Trophoblast cell (in vitro differentiated cells and primary cell): ENCODE data around the gene COL16A1.

ENCODE experiments used
- DNase-seq, 2 donors: peaks; one replicate each; pipeline ENCODE4 v3.0.0-alpha.2; 2016
- H2AFZ ChIP-seq: 2 replicates; pipeline ENCODE4 v1.6.1; 2013; ENCODE audit warnings: low read length, moderate library complexity, mild to moderate bottlenecking; ENCODE audit not compliant: insufficient read depth, poor library complexity
- H2AK5ac ChIP-seq: 2 replicates; pipeline ENCODE4 v1.6.1; 2013; ENCODE audit warnings: mild to moderate bottlenecking, low read length
- H2BK120ac ChIP-seq: 2 replicates; pipeline ENCODE4 v1.6.1; 2013; ENCODE audit warnings: low read length, mild to moderate bottlenecking, moderate library complexity; ENCODE audit not compliant: insufficient read depth, poor library complexity
- H2BK12ac ChIP-seq: 2 replicates; pipeline ENCODE4 v1.6.1; 2013; ENCODE audit warnings: mild to moderate bottlenecking, low read length, moderate library complexity
- H2BK5ac ChIP-seq: 2 replicates; pipeline ENCODE4 v1.6.1; 2013; ENCODE audit warnings: low read length, low read depth, moderate library complexity, mild to moderate bottlenecking; ENCODE audit not compliant: poor library complexity
- H3K14ac ChIP-seq: 2 replicates; pipeline ENCODE4 v1.6.1; 2013; ENCODE audit warnings: mild to moderate bottlenecking, low read length
- H3K18ac ChIP-seq: 2 replicates; pipeline ENCODE4 v1.6.1; 2013; ENCODE audit warnings: mild to moderate bottlenecking, low read length
- H3K23ac ChIP-seq: 2 replicates; pipeline ENCODE4 v1.6.1; 2013; ENCODE audit warnings: low read length
- H3K27ac ChIP-seq: 2 replicates; pipeline ENCODE4 v1.5.1; 2013; ENCODE audit warnings: low read depth, mild to moderate bottlenecking, inconsistent platforms, low read length, moderate library complexity
- H3K27me3 ChIP-seq: 2 replicates; pipeline ENCODE4 v1.6.1; 2013; ENCODE audit warnings: inconsistent platforms, mild to moderate bottlenecking, low read length, moderate library complexity; ENCODE audit not compliant: insufficient read depth
- H3K36me3 ChIP-seq, 2 experiments: 1 replicate in 1 of 2; 2 replicates in 1 of 2; pipeline ENCODE4 v1.6.1; 2013; ENCODE audit warnings: low read length in 2 of 2, mild to moderate bottlenecking in 2 of 2, moderate library complexity in 1 of 2; ENCODE audit not compliant: insufficient read depth in 2 of 2, control insufficient read depth in 1 of 2
- H3K4ac ChIP-seq: 2 replicates; pipeline ENCODE4 v1.6.1; 2013; ENCODE audit warnings: low read depth, mild to moderate bottlenecking, low read length, moderate library complexity
- H3K4me1 ChIP-seq, 2 experiments: 1 replicate in 1 of 2; 2 replicates in 1 of 2; pipeline ENCODE4 v1.6.1; 2013; ENCODE audit warnings: low read length in 2 of 2, mild to moderate bottlenecking in 2 of 2, moderate library complexity in 1 of 2; ENCODE audit not compliant: insufficient read depth in 2 of 2, control insufficient read depth in 1 of 2
- H3K4me2 ChIP-seq: 2 replicates; pipeline ENCODE4 v1.6.1; 2013; ENCODE audit warnings: inconsistent platforms, mild to moderate bottlenecking, low read length, moderate library complexity
- H3K4me3 ChIP-seq: 2 replicates; pipeline ENCODE4 v1.5.1; 2013; ENCODE audit warnings: mild to moderate bottlenecking, low read depth, low read length, inconsistent platforms
- H3K79me1 ChIP-seq: one replicate; pipeline ENCODE4 v1.6.1; 2013; ENCODE audit warnings: low read length
- H3K79me2 ChIP-seq: 2 replicates; pipeline ENCODE4 v1.6.1; 2013; ENCODE audit warnings: low read length, mild to moderate bottlenecking; ENCODE audit not compliant: control insufficient read depth, insufficient read depth, poor library complexity
- H3K9ac ChIP-seq: 2 replicates; pipeline ENCODE4 v1.6.1; 2013; ENCODE audit warnings: mild to moderate bottlenecking, low read length
- H3K9me3 ChIP-seq: 2 replicates; pipeline ENCODE4 v1.6.1; 2013; ENCODE audit warnings: low read depth, mild to moderate bottlenecking, control low read depth, inconsistent platforms, low read length; ENCODE audit not compliant: insufficient read depth
- H4K12ac ChIP-seq: 2 replicates; pipeline ENCODE4 v1.6.1; 2013; ENCODE audit warnings: low read depth, mild to moderate bottlenecking, low read length, moderate library complexity
- H4K8ac ChIP-seq: 2 replicates; pipeline ENCODE4 v1.6.1; 2013; ENCODE audit warnings: low read depth, mild to moderate bottlenecking, low read length, moderate library complexity
- H4K91ac ChIP-seq: one replicate; pipeline ENCODE4 v1.6.1; 2013; ENCODE audit warnings: low read depth, mild to moderate bottlenecking, low read length, moderate library complexity
- WGBS: extraction: QIAGEN DNeasy Blood & Tissue Kit; methylation state at CpG from one replicate; pipeline ENCODE4 v1.1.7; 2013; ENCODE audit warnings: missing lambda C conversion rate; ENCODE audit not compliant: insufficient read length, insufficient coverage; ENCODE audit errors: extremely low coverage; 5-methylcytosine and 5-hydroxymethylcytosine counted together

COL16A1 gene

GRCh38 chr1:31671147-31671546 lies 32.7 kb downstream of the COL16A1 start:
- Histone ChIP-seq H2AFZ (no peak overlapping the region), H3K23ac (no peak overlapping the region), H3K4me1 (peaks cover 3 to 8% of the 10 kb centered on the region in 2 experiments), H3K79me1 (no peaks in the 10 kb centered on the region), H3K4me3 (no peak overlapping the region), H3K9me3 (no peaks in the 10 kb centered on the region), H4K91ac (no peak overlapping the region), H3K27ac (no peak overlapping the region), H2BK5ac (no peak overlapping the region), H3K18ac (no peak overlapping the region), H2AK5ac (no peak overlapping the region), H3K14ac (no peak overlapping the region), H3K4me2 (no peak overlapping the region), H2BK120ac (no peak overlapping the region), H3K4ac (no peak overlapping the region), H4K12ac (no peak overlapping the region), H2BK12ac (no peak overlapping the region), H3K27me3 (no peaks in the 10 kb centered on the region), H3K79me2 (no peaks in the 10 kb centered on the region), H3K9ac (no peak overlapping the region), H4K8ac (no peak overlapping the region), H3K36me3 (peaks cover 46 to 49% of the 10 kb centered on the region in 2 experiments)
- DNase-seq, result no peak
- no CpG with 5 or more reads among the region's 11 CpGs for WGBS

- H2BK12ac ChIP-seq, result no peak overlapping the region
- WGBS, result no CpG with 5 or more reads among the region's 6 CpGs
- H3K9ac ChIP-seq, result no peak overlapping the region
These were observed 33.2 kb downstream of the COL16A1 start for GRCh38 chr1:31670593-31670964.

GRCh38 chr1:31669786-31670592 lies 33.8 kb downstream of the COL16A1 start:
- Histone ChIP-seq H3K4ac (no peak overlapping the region), H3K36me3 (peaks cover 57 to 61% of the 10 kb centered on the region in 2 experiments), H3K27ac (no peak overlapping the region), H2BK120ac (no peak overlapping the region), H2AK5ac (no peak overlapping the region), H3K4me2 (no peak overlapping the region), H3K4me1 (peaks cover under 1 to 5% of the 10 kb centered on the region in 2 experiments), H4K8ac (no peak overlapping the region), H3K9ac (no peak overlapping the region), H3K79me2 (no peaks in the 10 kb centered on the region), H3K23ac (no peak overlapping the region), H3K9me3 (no peaks in the 10 kb centered on the region), H3K18ac (no peak overlapping the region), H3K79me1 (no peaks in the 10 kb centered on the region), H3K14ac (no peak overlapping the region), H2AFZ (no peak overlapping the region), H4K91ac (no peak overlapping the region), H4K12ac (no peak overlapping the region), H3K27me3 (no peaks in the 10 kb centered on the region), H3K4me3 (no peak overlapping the region), H2BK12ac (no peak overlapping the region), H2BK5ac (no peak overlapping the region)
- DNase-seq, result no peak
- no CpG with 5 or more reads among the region's 30 CpGs for WGBS

More at GRCh38 chr1:31670593-31670964, 33.2 kb downstream of the COL16A1 start:
- Histone ChIP-seq H3K79me1 (no peaks in the 10 kb centered on the region), H3K4ac (no peak overlapping the region), H3K36me3 (peaks cover 52 to 55% of the 10 kb centered on the region in 2 experiments), H3K4me3 (no peak overlapping the region), H4K91ac (no peak overlapping the region), H3K27me3 (no peaks in the 10 kb centered on the region), H3K14ac (no peak overlapping the region), H3K27ac (no peak overlapping the region), H3K23ac (no peak overlapping the region), H2BK120ac (no peak overlapping the region), H2AFZ (no peak overlapping the region), H3K79me2 (no peaks in the 10 kb centered on the region), H3K4me1 (peaks cover 3 to 8% of the 10 kb centered on the region in 2 experiments), H3K4me2 (no peak overlapping the region), H4K8ac (no peak overlapping the region), H3K18ac (no peak overlapping the region), H4K12ac (no peak overlapping the region), H3K9me3 (no peaks in the 10 kb centered on the region), H2BK5ac (no peak overlapping the region), H2AK5ac (no peak overlapping the region)
- DNase-seq, result no peak

GRCh38 chr1:31669433-31669785 lies 34.4 kb downstream of the COL16A1 start:
- Histone ChIP-seq H2AFZ (no peak overlapping the region), H4K8ac (no peak overlapping the region), H3K23ac (no peak overlapping the region), H2BK12ac (no peak overlapping the region), H3K36me3 (peaks cover 63% of the 10 kb centered on the region in 2 experiments), H3K14ac (no peak overlapping the region), H3K27ac (no peak overlapping the region), H3K9ac (no peak overlapping the region), H4K91ac (no peak overlapping the region), H3K4me2 (no peak overlapping the region), H3K9me3 (no peaks in the 10 kb centered on the region), H4K12ac (no peak overlapping the region), H3K4ac (no peak overlapping the region), H2BK120ac (no peak overlapping the region), H3K18ac (no peak overlapping the region), H3K27me3 (no peaks in the 10 kb centered on the region), H3K4me1 (peaks cover 0 to under 1% of the 10 kb centered on the region in 2 experiments), H2BK5ac (no peak overlapping the region), H3K4me3 (no peak overlapping the region), H3K79me2 (no peaks in the 10 kb centered on the region), H3K79me1 (no peaks in the 10 kb centered on the region), H2AK5ac (no peak overlapping the region)
- no peak for DNase-seq
- WGBS, result no CpG with 5 or more reads among the region's 7 CpGs
